ENCODE measurements around the gene ZBTB7C. TPM values are rescaled to one million over a fixed set of nuclear protein-coding genes. Genes with fewer than 3 reads are reported as not detected.

ZBTB7C gene
- total RNA-seq, 1 experiment from 2014 or later, result 0.32 TPM

GRCh38 chr18:48186131-48186766 is 222.9 kb downstream of the ZBTB7C start:
- Histone ChIP-seq H3K4me1 (ENCODE audit: insufficient read depth, low read length, poor library complexity, severe bottlenecking) (no peaks in the 10 kb centered on the region), H3K4me3 (ENCODE audit: low read depth, low read length, poor library complexity, severe bottlenecking) (no peak overlapping the region), H3K9me3 (ENCODE audit: low read depth, low read length, poor library complexity, severe bottlenecking) (no peaks in the 10 kb centered on the region), H3K36me3 (ENCODE audit: insufficient read depth, low read length, poor library complexity, severe bottlenecking) (no peaks in the 10 kb centered on the region), H3K27me3 (replicated peaks; ENCODE audit: insufficient read depth, low read depth, low read length, poor library complexity) (no peaks in the 10 kb centered on the region), H3K27ac (ENCODE audit: low read depth, low read length, poor library complexity, severe bottlenecking) (no peak overlapping the region)
- intact Hi-C loops (cut with micrococcal nuclease; ENCODE audit: unreplicated experiment), result no loop called here
- BruUV-seq (replicated peaks), result no TSS peak
- DNase-seq (ENCODE audit: low spot score), result no peak
- CTCF ChIA-PET, result no interaction called here
- TF ChIP-seq EZH2 (IDR thresholded peaks at IDR 0.05; ENCODE audit: borderline replicate concordance, low read depth, low read length, poor library complexity, severe bottlenecking), result no peak
- no peak for TF ChIP-seq CTCF (conservative IDR thresholded peaks at IDR 0.05; ENCODE audit: low read depth, low read length)
- POLR2A ChIA-PET (ENCODE audit: low non-redundant PET), result no interaction called here

- no peaks in the 10 kb centered on the region for H3K9me3 ChIP-seq (ENCODE audit: low read depth, low read length, poor library complexity, severe bottlenecking)
- no TSS peak for BruUV-seq (replicated peaks)
- TF ChIP-seq CTCF (conservative IDR thresholded peaks at IDR 0.05; ENCODE audit: low read depth, low read length), result no peak
- no peak for TF ChIP-seq EZH2 (IDR thresholded peaks at IDR 0.05; ENCODE audit: borderline replicate concordance, low read depth, low read length, poor library complexity, severe bottlenecking)
- ChIA-PET CTCF (interaction anchor here (0.6 kb wide), 1 partner anchor 23 kb away, joined by 9 read pairs; no protein-coding TSS in a partner anchor), POLR2A (ENCODE audit: low non-redundant PET) (interaction anchor here (0.6 kb wide), 1 partner anchor 1005 kb away, joined by 3 read pairs; no protein-coding TSS in a partner anchor)
- no peak overlapping the region for H3K27ac ChIP-seq (ENCODE audit: low read depth, low read length, poor library complexity, severe bottlenecking)
- no peaks in the 10 kb centered on the region for H3K36me3 ChIP-seq (ENCODE audit: insufficient read depth, low read length, poor library complexity, severe bottlenecking)
- H3K4me3 ChIP-seq (ENCODE audit: low read depth, low read length, poor library complexity, severe bottlenecking), result no peak overlapping the region
- no peak for DNase-seq (ENCODE audit: low spot score)
- H3K4me1 ChIP-seq (ENCODE audit: insufficient read depth, low read length, poor library complexity, severe bottlenecking), result no peaks in the 10 kb centered on the region
- intact Hi-C loops (cut with micrococcal nuclease; ENCODE audit: unreplicated experiment), result no loop called here
- no peaks in the 10 kb centered on the region for H3K27me3 ChIP-seq (replicated peaks; ENCODE audit: insufficient read depth, low read depth, low read length, poor library complexity)
Measured at GRCh38 chr18:48184118-48184517, 225.1 kb downstream of the ZBTB7C start.

GRCh38 chr18:48183613-48184012 is 225.6 kb downstream of the ZBTB7C start:
- Histone ChIP-seq H3K27ac (ENCODE audit: low read depth, low read length, poor library complexity, severe bottlenecking) (no peak overlapping the region), H3K9me3 (ENCODE audit: low read depth, low read length, poor library complexity, severe bottlenecking) (no peaks in the 10 kb centered on the region), H3K36me3 (ENCODE audit: insufficient read depth, low read length, poor library complexity, severe bottlenecking) (no peaks in the 10 kb centered on the region), H3K4me3 (ENCODE audit: low read depth, low read length, poor library complexity, severe bottlenecking) (no peak overlapping the region), H3K4me1 (ENCODE audit: insufficient read depth, low read length, poor library complexity, severe bottlenecking) (no peaks in the 10 kb centered on the region), H3K27me3 (replicated peaks; ENCODE audit: insufficient read depth, low read depth, low read length, poor library complexity) (no peaks in the 10 kb centered on the region)
- POLR2A ChIA-PET (ENCODE audit: low non-redundant PET), result no interaction called here
- DNase-seq (ENCODE audit: low spot score), result no peak
- TF ChIP-seq CTCF (conservative IDR thresholded peaks at IDR 0.05; ENCODE audit: low read depth, low read length) (no peak), EZH2 (IDR thresholded peaks at IDR 0.05; ENCODE audit: borderline replicate concordance, low read depth, low read length, poor library complexity, severe bottlenecking) (no peak)
- intact Hi-C loops (cut with micrococcal nuclease; ENCODE audit: unreplicated experiment), result no loop called here
- CTCF ChIA-PET, result no interaction called here
- no TSS peak for BruUV-seq (replicated peaks)
